ENCODE results near the gene PCYOX1L. TPM values are rescaled to one million over a fixed set of nuclear protein-coding genes. Genes with fewer than 3 reads are reported as not detected.

PCYOX1L gene
- total RNA-seq, 1 experiment from 2014 or later, result 7.0 TPM

GRCh38 chr5:149310488-149310887, 47.4 kb upstream of the PCYOX1L start:
- Histone ChIP-seq H3K27me3 (ENCODE audit: control insufficient read depth, insufficient read depth, low read length) (no peaks in the 10 kb centered on the region), H3K4me1 (ENCODE audit: control insufficient read depth, insufficient read depth, low read length) (no peaks in the 10 kb centered on the region; the same call in 1 of the 2 replicates), H3K27ac (ENCODE audit: low read length) (no peak overlapping the region), H3K4me3 (ENCODE audit: low read depth in 2 of 2, low read length in 2 of 2) (no peak overlapping the region), H3K36me3 (ENCODE audit: control insufficient read depth, insufficient read depth, low read length) (no peaks in the 10 kb centered on the region), H3K9me3 (ENCODE audit: control insufficient read depth, insufficient read depth, low read depth, low read length) (no peaks in the 10 kb centered on the region)
- DNase-seq (ENCODE audit: low read depth, low spot score), result no peak
- in situ Hi-C loops (cut with HindIII; ENCODE audit: low pct_unique_long_range_greater_than_20kb, low sequenced_read_pairs), result no loop called here
- intact Hi-C loops (cut with micrococcal nuclease; ENCODE audit: unreplicated experiment), result no loop called here
- TF ChIP-seq, protein P1, sequence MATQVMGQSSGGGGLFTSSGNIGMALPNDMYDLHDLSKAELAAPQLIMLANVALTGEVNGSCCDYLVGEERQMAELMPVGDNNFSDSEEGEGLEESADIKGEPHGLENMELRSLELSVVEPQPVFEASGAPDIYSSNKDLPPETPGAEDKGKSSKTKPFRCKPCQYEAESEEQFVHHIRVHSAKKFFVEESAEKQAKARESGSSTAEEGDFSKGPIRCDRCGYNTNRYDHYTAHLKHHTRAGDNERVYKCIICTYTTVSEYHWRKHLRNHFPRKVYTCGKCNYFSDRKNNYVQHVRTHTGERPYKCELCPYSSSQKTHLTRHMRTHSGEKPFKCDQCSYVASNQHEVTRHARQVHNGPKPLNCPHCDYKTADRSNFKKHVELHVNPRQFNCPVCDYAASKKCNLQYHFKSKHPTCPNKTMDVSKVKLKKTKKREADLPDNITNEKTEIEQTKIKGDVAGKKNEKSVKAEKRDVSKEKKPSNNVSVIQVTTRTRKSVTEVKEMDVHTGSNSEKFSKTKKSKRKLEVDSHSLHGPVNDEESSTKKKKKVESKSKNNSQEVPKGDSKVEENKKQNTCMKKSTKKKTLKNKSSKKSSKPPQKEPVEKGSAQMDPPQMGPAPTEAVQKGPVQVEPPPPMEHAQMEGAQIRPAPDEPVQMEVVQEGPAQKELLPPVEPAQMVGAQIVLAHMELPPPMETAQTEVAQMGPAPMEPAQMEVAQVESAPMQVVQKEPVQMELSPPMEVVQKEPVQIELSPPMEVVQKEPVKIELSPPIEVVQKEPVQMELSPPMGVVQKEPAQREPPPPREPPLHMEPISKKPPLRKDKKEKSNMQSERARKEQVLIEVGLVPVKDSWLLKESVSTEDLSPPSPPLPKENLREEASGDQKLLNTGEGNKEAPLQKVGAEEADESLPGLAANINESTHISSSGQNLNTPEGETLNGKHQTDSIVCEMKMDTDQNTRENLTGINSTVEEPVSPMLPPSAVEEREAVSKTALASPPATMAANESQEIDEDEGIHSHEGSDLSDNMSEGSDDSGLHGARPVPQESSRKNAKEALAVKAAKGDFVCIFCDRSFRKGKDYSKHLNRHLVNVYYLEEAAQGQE (IDR thresholded peaks at IDR 0.05; ENCODE audit: insufficient read depth in 1 of 2, low read depth in 2 of 2, low read length in 1 of 2), result no peak
- TF ChIP-seq, protein P2, sequence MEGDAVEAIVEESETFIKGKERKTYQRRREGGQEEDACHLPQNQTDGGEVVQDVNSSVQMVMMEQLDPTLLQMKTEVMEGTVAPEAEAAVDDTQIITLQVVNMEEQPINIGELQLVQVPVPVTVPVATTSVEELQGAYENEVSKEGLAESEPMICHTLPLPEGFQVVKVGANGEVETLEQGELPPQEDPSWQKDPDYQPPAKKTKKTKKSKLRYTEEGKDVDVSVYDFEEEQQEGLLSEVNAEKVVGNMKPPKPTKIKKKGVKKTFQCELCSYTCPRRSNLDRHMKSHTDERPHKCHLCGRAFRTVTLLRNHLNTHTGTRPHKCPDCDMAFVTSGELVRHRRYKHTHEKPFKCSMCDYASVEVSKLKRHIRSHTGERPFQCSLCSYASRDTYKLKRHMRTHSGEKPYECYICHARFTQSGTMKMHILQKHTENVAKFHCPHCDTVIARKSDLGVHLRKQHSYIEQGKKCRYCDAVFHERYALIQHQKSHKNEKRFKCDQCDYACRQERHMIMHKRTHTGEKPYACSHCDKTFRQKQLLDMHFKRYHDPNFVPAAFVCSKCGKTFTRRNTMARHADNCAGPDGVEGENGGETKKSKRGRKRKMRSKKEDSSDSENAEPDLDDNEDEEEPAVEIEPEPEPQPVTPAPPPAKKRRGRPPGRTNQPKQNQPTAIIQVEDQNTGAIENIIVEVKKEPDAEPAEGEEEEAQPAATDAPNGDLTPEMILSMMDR (IDR thresholded peaks at IDR 0.05), result no peak
- no peak for TF ChIP-seq POLR2AphosphoS5 (IDR thresholded peaks at IDR 0.05; ENCODE audit: low read depth, low read length)
- TF ChIP-seq SIN3A (IDR thresholded peaks at IDR 0.05; ENCODE audit: borderline replicate concordance, insufficient read depth, low read depth, low read length), result no peak
- ATAC-seq, result no peak
- CTCF ChIA-PET, result no interaction called here
- POLR2A ChIA-PET, result no interaction called here
- BruUV-seq (replicated peaks), result no TSS peak

DNA sequence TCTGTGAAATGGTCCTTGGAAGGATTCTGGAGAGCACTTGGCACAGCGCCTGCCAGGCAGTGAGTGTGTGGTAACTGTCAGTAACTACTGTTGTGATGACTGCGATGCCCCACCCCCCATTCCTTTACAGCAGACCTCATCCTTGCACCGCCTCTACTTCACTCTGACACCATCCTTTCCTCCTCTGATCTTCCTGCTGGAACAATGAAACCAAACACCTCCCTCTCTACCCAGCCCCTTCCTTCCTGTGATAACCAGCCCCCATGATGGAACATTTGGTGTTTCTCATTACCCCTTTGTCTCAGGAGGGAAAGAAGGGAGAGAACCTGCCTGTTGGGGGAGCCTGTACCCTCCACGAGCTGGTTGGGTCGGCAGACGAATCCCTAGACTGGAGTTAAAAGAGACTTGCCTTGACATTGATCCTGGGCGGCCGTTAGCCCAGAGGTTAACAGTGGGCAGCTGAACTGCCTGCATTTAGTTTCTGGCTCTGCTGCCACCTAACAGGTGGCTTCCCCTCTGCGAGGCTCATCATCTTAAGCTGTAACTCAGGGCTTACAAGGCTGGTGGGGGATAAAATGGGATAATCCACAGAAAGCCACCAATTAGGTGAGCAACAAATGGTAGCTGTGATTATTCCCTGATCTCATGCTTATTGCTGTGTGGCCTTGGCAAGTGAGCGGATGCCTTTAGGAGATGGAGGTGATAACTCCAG, 46.7 kb upstream of the PCYOX1L start:
- H3K4me3 ChIP-seq (ENCODE audit: low read depth in 2 of 2, low read length in 2 of 2), result no peak overlapping the region
- H3K27ac ChIP-seq (ENCODE audit: low read length), result no peak overlapping the region
- ChIA-PET POLR2A (no interaction called here), CTCF (no interaction called here)
- TF ChIP-seq POLR2AphosphoS5 (IDR thresholded peaks at IDR 0.05; ENCODE audit: low read depth, low read length) (no peak), SIN3A (IDR thresholded peaks at IDR 0.05; ENCODE audit: borderline replicate concordance, insufficient read depth, low read depth, low read length) (no peak), TCF7L2 (IDR thresholded peaks at IDR 0.05; ENCODE audit: low read depth, low read length) (no peak)
- TF ChIP-seq, protein P1 (IDR thresholded peaks at IDR 0.05; ENCODE audit: insufficient read depth in 1 of 2, low read depth in 2 of 2, low read length in 1 of 2), result no peak
- TF ChIP-seq, protein P2 (IDR thresholded peaks at IDR 0.05), result no peak
- H3K9me3 ChIP-seq (ENCODE audit: control insufficient read depth, insufficient read depth, low read depth, low read length), result no peaks in the 10 kb centered on the region
- no TSS peak for BruUV-seq (replicated peaks)
- intact Hi-C loops (cut with micrococcal nuclease; ENCODE audit: unreplicated experiment) (no loop called here), in situ Hi-C loops (cut with HindIII; ENCODE audit: low pct_unique_long_range_greater_than_20kb, low sequenced_read_pairs) (no loop called here)
- ATAC-seq (0 out of 2 replicates have a peak, but pooled peaks have one; percentile 19), DNase-seq (ENCODE audit: low read depth, low spot score) (no peak)
- H3K4me1 ChIP-seq (ENCODE audit: control insufficient read depth, insufficient read depth, low read length), result no peaks in the 10 kb centered on the region; the same call in 1 of the 2 replicates
- no peaks in the 10 kb centered on the region for H3K36me3 ChIP-seq (ENCODE audit: control insufficient read depth, insufficient read depth, low read length)
- H3K27me3 ChIP-seq (ENCODE audit: control insufficient read depth, insufficient read depth, low read length), result no peaks in the 10 kb centered on the region
